Stimulated activated CD8-positive, alpha-beta memory T cell treated with anti-CD3 and anti-CD28 coated beads, Interleukin-12 subunit alpha, Interleukin-12 subunit beta, amount 100 ng/mL, for 24 hours (primary cell): ENCODE results near the gene KCNIP3.

Experiments
- DNase-seq: peaks from one replicate; pipeline ENCODE4 v3.0.0-alpha.2; 2020; ENCODE audit errors: extremely low read depth

The KCNIP3 gene

GRCh38 chr2:95274291-95275150 lies 22.6 kb upstream of the KCNIP3 start, which contains the start of gene PROM2:
TSS of gene PROM2 (plus strand) at chr2:95274449. CDS start at chr2:95274586, 137 bp downstream.
- DNase-seq, result no peak

- no peak for DNase-seq
Measured at GRCh38 chr2:95275151-95275515, 22.0 kb upstream of the KCNIP3 start.

- DNase-seq, result no peak
Measured at GRCh38 chr2:95275601-95276243, 21.4 kb upstream of the KCNIP3 start.

GRCh38 chr2:95276244-95276887 lies 20.8 kb upstream of the KCNIP3 start:
- DNase-seq, result no peak

GRCh38 chr2:95276888-95277245 lies 20.3 kb upstream of the KCNIP3 start:
- no peak for DNase-seq

GRCh38 chr2:95277246-95277906 lies 19.8 kb upstream of the KCNIP3 start:
- no peak for DNase-seq

- DNase-seq, result no peak
Measured at GRCh38 chr2:95278051-95278471, 19.1 kb upstream of the KCNIP3 start.

GRCh38 chr2:95278637-95279225 lies 18.4 kb upstream of the KCNIP3 start:
- no peak for DNase-seq

- no peak for DNase-seq
Measured at GRCh38 chr2:95279435-95280035, 17.6 kb upstream of the KCNIP3 start.

- DNase-seq, result no peak
Measured at GRCh38 chr2:95281071-95281470, 16.1 kb upstream of the KCNIP3 start.

GRCh38 chr2:95281786-95282185 lies 15.4 kb upstream of the KCNIP3 start:
- no peak for DNase-seq

GRCh38 chr2:95282458-95282857 lies 14.7 kb upstream of the KCNIP3 start:
- no peak for DNase-seq

GRCh38 chr2:95283562-95283961 lies 13.6 kb upstream of the KCNIP3 start:
- DNase-seq, result no peak

GRCh38 chr2:95284886-95285541 lies 12.1 kb upstream of the KCNIP3 start:
- DNase-seq, result no peak

GRCh38 chr2:95285542-95285932 lies 11.6 kb upstream of the KCNIP3 start:
- DNase-seq, result no peak

- DNase-seq, result no peak
Measured at GRCh38 chr2:95287336-95287735, 9.8 kb upstream of the KCNIP3 start.

- DNase-seq, result no peak
Measured at GRCh38 chr2:95287806-95288205, 9.3 kb upstream of the KCNIP3 start.

- DNase-seq, result no peak
Measured at GRCh38 chr2:95289253-95289652, 7.9 kb upstream of the KCNIP3 start.

GRCh38 chr2:95291222-95291621 lies 5.9 kb upstream of the KCNIP3 start:
- no peak for DNase-seq

- DNase-seq, result no peak
Measured at GRCh38 chr2:95292623-95293260, 4.4 kb upstream of the KCNIP3 start.
